Right atrium auricular region (tissue), 2 donors: ENCODE results near the gene HOXA9. TPM values are rescaled to one million over a fixed set of nuclear protein-coding genes. Genes with fewer than 3 reads are reported as not detected.

Experiments
- DNase-seq: peaks from one replicate; pipeline ENCODE4 v3.0.0-alpha.2; 2019; ENCODE audit warnings: low spot score
- H3K27ac ChIP-seq, 2 donors: fragments of 200-600 bp; sonication (generic); 1 replicate in 1 of 2; 2 replicates in 1 of 2; pipeline ENCODE4 v1.5.1; 2016 to 2019
- H3K27me3 ChIP-seq, 2 donors: fragments of 200-600 bp; sonication (generic); one replicate each; pipeline versions ENCODE4 v1.5.1 to v1.6.0; 2017 to 2019
- H3K36me3 ChIP-seq: fragments of 200-600 bp; sonication (generic); one replicate; pipeline ENCODE4 v1.5.1; 2016
- H3K4me1 ChIP-seq, 2 donors: fragments of 200-600 bp; sonication (generic); one replicate each; pipeline versions ENCODE4 v1.5.1 to v1.6.0; 2017 to 2019
- H3K4me3 ChIP-seq, 2 donors: fragments of 200-600 bp; sonication (generic); 1 replicate in 1 of 2; 2 replicates in 1 of 2; pipeline ENCODE4 v1.5.1; 2017 to 2019; ENCODE audit warnings: mild to moderate bottlenecking in 1 of 2, moderate library complexity in 1 of 2
- H3K9me3 ChIP-seq, 2 donors: fragments of 200-600 bp; sonication (generic); one replicate each; pipeline ENCODE4 v1.5.1; 2019
- total RNA-seq, 2 donors: library from RNA; depleted of rRNA; stranded (reverse); fragments of >200 nt; gene quantifications; one replicate each; pipeline ENCODE4 v1.1.0, GENCODE V29; 2016
- TF ChIP-seq, protein P1 (sequence below), 2 donors: fragments of 200-600 bp; sonication (generic); IDR thresholded peaks; one replicate each; pipeline ENCODE4 v1.5.1; 2019; ENCODE audit warnings: antibody characterized with exemption in 2 of 2

Gene HOXA9
- total RNA-seq, 2 donors from 2014 or later = not detected

GRCh38 chr7:27123477-27124053 is 41.8 kb downstream of the HOXA9 start:
- H3K4me3 ChIP-seq = no peak overlapping the region
- peaks cover 8 to 27% of the 10 kb centered on the region in 2 donors for H3K27me3 ChIP-seq
- H3K4me1 ChIP-seq = no peaks in the 10 kb centered on the region
- H3K27ac ChIP-seq = no peak overlapping the region
- DNase-seq = no peak
- no peaks in the 10 kb centered on the region for H3K36me3 ChIP-seq
- TF ChIP-seq, protein P1, sequence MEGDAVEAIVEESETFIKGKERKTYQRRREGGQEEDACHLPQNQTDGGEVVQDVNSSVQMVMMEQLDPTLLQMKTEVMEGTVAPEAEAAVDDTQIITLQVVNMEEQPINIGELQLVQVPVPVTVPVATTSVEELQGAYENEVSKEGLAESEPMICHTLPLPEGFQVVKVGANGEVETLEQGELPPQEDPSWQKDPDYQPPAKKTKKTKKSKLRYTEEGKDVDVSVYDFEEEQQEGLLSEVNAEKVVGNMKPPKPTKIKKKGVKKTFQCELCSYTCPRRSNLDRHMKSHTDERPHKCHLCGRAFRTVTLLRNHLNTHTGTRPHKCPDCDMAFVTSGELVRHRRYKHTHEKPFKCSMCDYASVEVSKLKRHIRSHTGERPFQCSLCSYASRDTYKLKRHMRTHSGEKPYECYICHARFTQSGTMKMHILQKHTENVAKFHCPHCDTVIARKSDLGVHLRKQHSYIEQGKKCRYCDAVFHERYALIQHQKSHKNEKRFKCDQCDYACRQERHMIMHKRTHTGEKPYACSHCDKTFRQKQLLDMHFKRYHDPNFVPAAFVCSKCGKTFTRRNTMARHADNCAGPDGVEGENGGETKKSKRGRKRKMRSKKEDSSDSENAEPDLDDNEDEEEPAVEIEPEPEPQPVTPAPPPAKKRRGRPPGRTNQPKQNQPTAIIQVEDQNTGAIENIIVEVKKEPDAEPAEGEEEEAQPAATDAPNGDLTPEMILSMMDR (IDR thresholded peaks at IDR 0.05) = no peak
- H3K9me3 ChIP-seq = no peaks in the 10 kb centered on the region

GRCh38 chr7:27123007-27123476 is 42.3 kb downstream of the HOXA9 start:
- DNase-seq = no peak
- Histone ChIP-seq H3K9me3 (no peaks in the 10 kb centered on the region), H3K27ac (no peak overlapping the region), H3K36me3 (no peaks in the 10 kb centered on the region), H3K4me1 (peaks cover 0 to 2% of the 10 kb centered on the region in 2 donors), H3K4me3 (no peak overlapping the region), H3K27me3 (peaks cover 8 to 32% of the 10 kb centered on the region in 2 donors)
- TF ChIP-seq, protein P1 (IDR thresholded peaks at IDR 0.05) = no peak

DNA sequence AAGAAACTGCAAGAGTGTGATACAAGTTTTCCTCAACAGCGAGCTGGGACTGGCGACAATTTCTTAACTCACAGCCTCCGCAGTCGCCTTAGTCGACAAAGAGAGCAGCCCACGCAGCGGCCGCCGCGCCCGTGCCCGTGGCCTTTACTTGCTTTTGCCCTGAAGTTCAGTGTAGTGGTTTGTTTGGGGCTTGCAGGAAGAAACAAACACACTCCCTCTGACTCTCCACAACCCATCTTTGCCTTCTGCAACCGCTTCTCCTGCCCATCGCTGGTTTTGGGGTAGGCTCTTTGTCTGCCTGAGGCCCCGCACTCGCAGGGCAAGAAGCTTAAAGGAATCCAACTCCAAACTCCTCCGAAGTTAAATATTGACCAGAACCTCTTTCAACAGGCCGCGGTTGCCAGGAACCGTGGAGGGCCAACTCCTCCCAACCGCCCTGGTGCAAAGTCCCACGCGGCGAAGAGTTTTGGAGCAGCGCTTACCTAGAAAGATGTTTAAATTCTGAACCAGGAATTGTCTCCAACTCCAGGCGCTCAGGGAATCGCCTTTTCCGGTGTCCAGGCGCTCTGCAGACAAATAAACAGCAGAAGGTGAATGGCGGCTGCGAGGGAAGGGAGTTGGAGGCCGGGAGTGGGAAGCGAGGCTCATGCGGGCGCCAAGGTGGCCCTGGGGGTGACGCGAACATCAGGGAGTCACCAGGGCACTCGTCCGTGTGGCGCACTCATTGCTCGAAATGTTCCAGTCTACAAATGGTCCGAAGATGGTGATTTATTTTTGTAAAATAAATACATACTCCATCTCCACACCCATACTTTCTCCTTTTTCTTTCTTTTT is 43.0 kb downstream of the HOXA9 start:
- no peak for DNase-seq
- Histone ChIP-seq H3K36me3 (no peaks in the 10 kb centered on the region), H3K9me3 (no peaks in the 10 kb centered on the region), H3K27ac (no peak overlapping the region), H3K4me1 (peaks cover 0 to 10% of the 10 kb centered on the region in 2 donors), H3K27me3 (peaks cover 8 to 38% of the 10 kb centered on the region in 2 donors), H3K4me3 (no peak overlapping the region)
- TF ChIP-seq, protein P1 (IDR thresholded peaks at IDR 0.05) = no peak

DNA sequence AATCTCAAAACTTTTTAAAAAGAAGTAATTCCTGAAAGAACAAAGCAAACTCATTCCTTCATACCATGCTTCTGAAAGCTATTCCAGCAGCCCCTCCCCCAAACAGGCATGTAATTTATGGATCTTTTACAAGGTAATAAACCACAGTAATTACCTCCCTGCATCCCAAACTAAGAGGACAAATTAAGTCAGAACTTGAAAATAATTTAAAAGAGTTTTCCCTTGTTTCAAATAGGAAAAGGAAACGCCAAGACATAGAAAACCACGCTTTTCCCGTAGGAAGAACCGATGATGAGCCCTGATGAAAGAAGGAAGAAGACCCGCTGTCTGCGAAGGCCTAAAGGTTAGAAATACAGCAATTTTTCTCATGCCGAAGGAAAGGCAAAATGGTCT is 43.7 kb downstream of the HOXA9 start:
- Histone ChIP-seq H3K9me3 (no peaks in the 10 kb centered on the region), H3K27ac (no peak overlapping the region), H3K36me3 (no peaks in the 10 kb centered on the region), H3K27me3 (peaks cover 8 to 38% of the 10 kb centered on the region in 2 donors), H3K4me1 (peaks cover 0 to 12% of the 10 kb centered on the region in 2 donors), H3K4me3 (no peak overlapping the region)
- DNase-seq = no peak
- TF ChIP-seq, protein P1 (IDR thresholded peaks at IDR 0.05) = no peak

- TF ChIP-seq, protein P1 (IDR thresholded peaks at IDR 0.05) = no peak
- H3K9me3 ChIP-seq = no peaks in the 10 kb centered on the region
- H3K27me3 ChIP-seq = peaks cover 17 to 43% of the 10 kb centered on the region in 2 donors
- peaks cover 0 to 23% of the 10 kb centered on the region in 2 donors for H3K4me1 ChIP-seq
- no peak overlapping the region for H3K4me3 ChIP-seq
- DNase-seq = no peak
- no peak overlapping the region for H3K27ac ChIP-seq
- no peaks in the 10 kb centered on the region for H3K36me3 ChIP-seq
Observed at GRCh38 chr7:27119412-27119911, 45.9 kb downstream of the HOXA9 start.
